Activated naive CD8-positive, alpha-beta T cell (primary cell): ENCODE results near the gene MSI2.
A peak's percentile ranks its signal among the peaks of the same experiment; 100 is the strongest.

ENCODE experiments used
- H3K27ac Mint-ChIP-seq: one replicate; pipeline ENCODE4 v1.8.0; 2021; ENCODE audit warnings: mixed read lengths
- H3K27me3 Mint-ChIP-seq: one replicate; pipeline ENCODE4 v1.8.0; 2021; ENCODE audit warnings: mixed read lengths
- H3K36me3 Mint-ChIP-seq: one replicate; pipeline ENCODE4 v1.8.0; 2021; ENCODE audit warnings: mixed read lengths
- H3K4me1 Mint-ChIP-seq: one replicate; pipeline ENCODE4 v1.8.0; 2021; ENCODE audit warnings: low read depth, mixed read lengths
- H3K4me3 Mint-ChIP-seq: one replicate; pipeline ENCODE4 v1.8.0; 2021; ENCODE audit warnings: mild to moderate bottlenecking, mixed read lengths
- H3K9me3 Mint-ChIP-seq: one replicate; pipeline ENCODE4 v1.8.0; 2021; ENCODE audit warnings: low read depth, mixed read lengths

The MSI2 gene

DNA sequence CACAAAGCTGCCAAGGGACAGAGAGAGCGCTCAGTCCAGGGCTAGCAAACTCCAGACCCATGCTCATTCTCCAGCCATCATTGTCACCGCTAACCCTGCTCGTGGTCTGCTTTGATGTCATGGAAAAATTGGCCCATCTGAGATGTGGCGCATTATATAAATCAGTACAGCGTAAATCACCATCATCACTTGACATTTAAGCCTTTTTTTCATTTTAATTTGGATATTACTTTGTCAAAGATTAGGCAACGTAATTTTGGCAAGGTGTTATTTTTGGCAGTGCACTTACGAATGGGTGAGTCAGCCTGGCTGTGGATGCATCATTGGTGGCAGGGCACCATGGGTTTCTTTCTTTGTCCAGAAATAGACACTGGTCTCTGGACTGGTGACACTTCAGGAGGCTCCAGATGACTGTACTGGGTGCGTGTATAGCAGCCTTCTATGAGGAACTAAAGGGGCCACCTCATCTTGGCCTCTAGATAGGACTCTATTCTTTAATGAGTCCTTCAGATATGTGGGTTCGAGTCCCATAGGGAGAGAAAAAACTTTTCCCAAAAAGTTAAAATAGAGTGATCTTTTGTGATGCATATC lies 166.3 kb downstream of the MSI2 start:
- H3K4me3 Mint-ChIP-seq, result no peak overlapping the region
- H3K9me3 Mint-ChIP-seq, result no peaks in the 10 kb centered on the region
- no peak overlapping the region for H3K27ac Mint-ChIP-seq
- peaks cover 36% of the 10 kb centered on the region for H3K4me1 Mint-ChIP-seq
- H3K36me3 Mint-ChIP-seq, result peaks cover 3% of the 10 kb centered on the region
- H3K27me3 Mint-ChIP-seq, result no peaks in the 10 kb centered on the region

DNA sequence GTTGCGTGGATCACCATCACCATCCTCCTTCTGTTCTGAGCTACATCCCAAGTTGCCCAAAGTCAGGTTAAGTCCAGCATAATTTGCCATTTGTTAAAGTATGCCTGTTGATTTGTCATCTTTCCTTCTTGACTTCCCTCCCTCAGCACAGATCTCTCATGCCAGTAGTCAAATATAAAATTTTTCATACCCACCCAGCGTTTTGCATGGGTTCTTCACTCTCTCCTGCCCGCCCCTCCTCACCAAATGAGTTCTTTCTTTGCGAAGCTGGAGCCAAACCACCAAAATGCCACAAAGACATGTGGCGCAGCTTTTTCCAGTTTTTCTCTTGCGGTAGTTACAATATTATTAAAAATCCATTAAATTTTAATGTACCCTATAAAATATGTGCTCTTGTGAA lies 167.2 kb downstream of the MSI2 start:
- Mint-ChIP-seq H3K27ac (no peak overlapping the region), H3K4me1 (peaks cover 35% of the 10 kb centered on the region), H3K36me3 (peaks cover 3% of the 10 kb centered on the region), H3K9me3 (no peaks in the 10 kb centered on the region), H3K4me3 (no peak overlapping the region), H3K27me3 (no peaks in the 10 kb centered on the region)

DNA sequence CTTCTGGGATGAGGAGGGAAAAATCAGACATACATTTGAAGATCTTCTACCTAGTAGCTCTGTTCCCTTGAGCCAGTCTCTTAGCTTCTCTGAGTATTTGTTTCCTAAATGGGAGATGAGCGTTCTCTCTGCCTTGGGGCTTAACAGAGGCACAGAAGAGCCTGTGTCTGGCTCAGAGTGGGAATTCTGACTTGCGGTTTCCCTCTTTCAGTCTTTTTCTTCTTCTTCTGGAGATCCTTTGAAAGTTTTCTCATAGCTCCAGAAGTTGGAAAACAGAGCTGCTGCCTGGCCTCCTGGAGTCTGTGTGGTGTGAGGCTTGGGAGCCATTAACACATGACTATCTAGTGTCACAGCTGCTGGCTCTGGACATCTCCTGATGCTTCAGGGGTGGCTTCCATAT lies 167.9 kb downstream of the MSI2 start:
- peaks cover 37% of the 10 kb centered on the region for H3K4me1 Mint-ChIP-seq
- no peaks in the 10 kb centered on the region for H3K9me3 Mint-ChIP-seq
- no peak overlapping the region for H3K4me3 Mint-ChIP-seq
- H3K27ac Mint-ChIP-seq, result no peak overlapping the region
- H3K36me3 Mint-ChIP-seq, result peaks cover 3% of the 10 kb centered on the region
- H3K27me3 Mint-ChIP-seq, result no peaks in the 10 kb centered on the region

DNA sequence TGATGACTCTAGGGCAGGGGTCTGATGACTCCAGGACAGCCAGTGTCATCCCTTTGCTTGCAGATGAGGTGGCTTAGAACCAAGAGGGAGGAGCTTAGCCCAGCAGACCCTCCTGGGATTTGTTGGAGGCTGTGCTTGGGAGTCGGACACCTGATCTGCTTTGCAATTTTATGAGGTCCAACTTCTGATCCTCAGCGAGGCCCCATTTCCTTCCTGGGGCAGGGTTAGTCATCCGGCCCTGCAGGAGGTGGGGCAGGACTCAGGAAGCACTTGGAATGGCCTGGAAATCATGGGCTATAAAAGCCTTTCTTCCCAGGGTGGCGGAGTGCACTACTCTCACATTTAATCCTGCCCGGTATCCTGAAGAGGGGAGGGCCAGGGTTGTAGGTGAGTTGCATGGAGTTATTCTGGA lies 168.5 kb downstream of the MSI2 start:
- H3K4me3 Mint-ChIP-seq, result no peak overlapping the region
- H3K27me3 Mint-ChIP-seq, result no peaks in the 10 kb centered on the region
- peaks cover 5% of the 10 kb centered on the region for H3K36me3 Mint-ChIP-seq
- peaks cover 38% of the 10 kb centered on the region for H3K4me1 Mint-ChIP-seq
- no peaks in the 10 kb centered on the region for H3K9me3 Mint-ChIP-seq
- H3K27ac Mint-ChIP-seq, result no peak overlapping the region

DNA sequence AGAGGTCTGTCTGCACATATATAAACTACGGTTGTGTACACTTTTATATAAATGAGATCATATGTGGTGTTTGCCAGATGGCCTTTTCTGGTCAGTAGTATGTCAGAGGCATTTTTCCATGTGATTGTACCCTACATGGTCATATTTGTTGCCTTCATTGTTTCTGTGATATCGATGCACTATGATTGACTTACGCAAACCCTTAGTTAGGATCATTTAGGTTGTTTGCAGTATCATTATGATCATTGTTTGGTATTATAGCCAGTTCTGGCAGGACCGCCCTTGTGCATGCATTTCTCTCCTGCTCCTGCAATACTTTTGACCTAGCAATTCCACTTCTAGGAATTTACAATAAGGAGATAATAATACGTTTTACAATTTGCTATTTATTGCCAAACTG lies 169.1 kb downstream of the MSI2 start:
- no peak overlapping the region for H3K4me3 Mint-ChIP-seq
- H3K4me1 Mint-ChIP-seq, result peaks cover 40% of the 10 kb centered on the region
- H3K27me3 Mint-ChIP-seq, result no peaks in the 10 kb centered on the region
- peaks cover 5% of the 10 kb centered on the region for H3K36me3 Mint-ChIP-seq
- no peaks in the 10 kb centered on the region for H3K9me3 Mint-ChIP-seq
- H3K27ac Mint-ChIP-seq, result no peak overlapping the region

DNA sequence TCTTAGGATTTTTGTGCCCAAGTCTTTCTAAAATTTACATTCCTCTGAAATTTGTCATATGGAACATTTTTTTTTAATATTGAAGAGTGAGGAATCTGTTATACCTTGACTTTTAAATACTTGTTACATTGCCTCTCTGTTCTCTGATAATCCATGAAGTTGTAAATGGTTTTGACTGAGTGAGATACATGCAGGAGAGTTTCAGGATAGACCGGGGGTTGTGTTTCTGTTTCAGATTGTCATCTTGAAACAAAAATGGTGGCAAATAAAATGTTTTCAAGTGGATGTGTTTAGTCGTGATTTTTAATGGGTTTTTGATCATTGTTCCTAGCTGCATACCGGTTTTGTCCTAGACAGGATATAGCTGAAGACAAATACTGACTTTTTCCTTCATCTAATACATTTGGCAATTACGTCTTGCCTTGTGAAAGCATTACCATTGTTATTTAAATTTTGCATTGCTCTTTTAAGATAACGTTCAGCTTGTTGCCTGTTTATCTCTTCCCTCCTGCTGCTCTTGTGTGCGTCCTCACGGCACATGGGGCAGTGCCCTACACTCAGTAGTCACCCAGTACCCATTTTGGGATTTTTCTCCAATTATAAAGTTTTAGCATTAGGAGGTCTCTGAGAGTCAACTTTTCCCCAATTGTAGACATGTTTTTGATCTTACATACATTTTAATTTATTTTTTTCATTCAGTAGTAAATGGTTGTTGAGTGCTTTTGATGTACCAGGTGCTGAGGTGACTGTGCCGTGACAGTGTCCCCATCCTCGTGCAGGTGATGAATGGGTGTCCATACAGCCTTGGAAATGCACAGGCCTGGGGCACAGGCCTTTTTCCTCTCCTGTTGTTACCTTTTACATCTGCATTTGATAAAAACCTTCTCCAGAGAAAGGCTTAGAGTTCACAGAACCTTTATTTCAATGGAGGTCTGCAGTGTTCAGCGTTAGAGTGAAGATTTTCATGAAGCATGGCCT lies 169.9 kb downstream of the MSI2 start:
- H3K9me3 Mint-ChIP-seq, result no peaks in the 10 kb centered on the region
- peaks cover 41% of the 10 kb centered on the region for H3K4me1 Mint-ChIP-seq
- H3K27ac Mint-ChIP-seq, result no peak overlapping the region
- no peaks in the 10 kb centered on the region for H3K27me3 Mint-ChIP-seq
- no peak overlapping the region for H3K4me3 Mint-ChIP-seq
- peaks cover 2% of the 10 kb centered on the region for H3K36me3 Mint-ChIP-seq

DNA sequence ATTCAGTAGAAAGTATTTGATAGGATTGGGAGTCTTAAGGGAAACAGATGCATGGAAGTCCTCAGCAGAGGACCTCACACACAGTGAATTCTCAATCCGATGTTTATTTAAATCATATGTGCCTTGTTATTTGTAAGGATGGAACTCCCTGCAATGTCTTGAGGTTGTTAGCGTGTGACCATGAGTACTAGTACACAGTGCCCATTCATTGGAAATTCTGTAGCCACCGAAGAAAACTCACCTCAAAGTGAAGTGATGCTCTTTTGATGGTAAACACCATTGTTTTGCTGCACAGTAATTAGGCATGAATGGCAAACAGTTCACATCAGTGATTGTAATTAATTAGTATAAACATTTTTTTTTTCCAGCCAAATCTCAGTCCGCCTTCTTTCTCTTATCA lies 173.6 kb downstream of the MSI2 start:
- H3K36me3 Mint-ChIP-seq, result peaks cover 2% of the 10 kb centered on the region
- H3K27ac Mint-ChIP-seq, result no peak overlapping the region

DNA sequence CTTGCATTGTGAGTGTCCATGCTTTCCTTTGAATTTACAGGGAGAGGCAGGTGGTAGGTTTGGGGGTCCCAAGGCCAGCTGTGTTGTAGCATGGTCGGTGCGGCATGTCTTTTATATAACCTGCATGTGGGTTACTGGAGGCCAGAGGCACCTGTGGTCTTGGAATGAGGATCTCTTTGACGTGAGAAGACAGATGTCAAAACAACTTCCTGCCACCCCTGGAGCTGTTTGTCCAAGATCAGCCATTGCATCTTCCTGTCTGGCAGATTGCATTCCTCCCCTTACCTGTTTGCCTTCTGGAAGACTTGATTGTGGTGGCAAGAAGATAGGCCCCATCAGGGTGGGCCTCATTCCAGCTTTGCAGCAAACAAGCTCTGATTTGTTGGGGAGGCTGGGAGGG lies 175.1 kb downstream of the MSI2 start:
- H3K4me1 Mint-ChIP-seq, result peaks cover 27% of the 10 kb centered on the region
- no peaks in the 10 kb centered on the region for H3K9me3 Mint-ChIP-seq
- no peaks in the 10 kb centered on the region for H3K27me3 Mint-ChIP-seq
- peaks cover 8% of the 10 kb centered on the region for H3K36me3 Mint-ChIP-seq
- H3K4me3 Mint-ChIP-seq, result no peak overlapping the region
- no peak overlapping the region for H3K27ac Mint-ChIP-seq

More for the DNA sequence above, 173.6 kb downstream of the MSI2 start:
- H3K4me1 Mint-ChIP-seq, result peaks cover 32% of the 10 kb centered on the region
- H3K27me3 Mint-ChIP-seq, result no peaks in the 10 kb centered on the region
- H3K9me3 Mint-ChIP-seq, result no peaks in the 10 kb centered on the region
- no peak overlapping the region for H3K4me3 Mint-ChIP-seq

DNA sequence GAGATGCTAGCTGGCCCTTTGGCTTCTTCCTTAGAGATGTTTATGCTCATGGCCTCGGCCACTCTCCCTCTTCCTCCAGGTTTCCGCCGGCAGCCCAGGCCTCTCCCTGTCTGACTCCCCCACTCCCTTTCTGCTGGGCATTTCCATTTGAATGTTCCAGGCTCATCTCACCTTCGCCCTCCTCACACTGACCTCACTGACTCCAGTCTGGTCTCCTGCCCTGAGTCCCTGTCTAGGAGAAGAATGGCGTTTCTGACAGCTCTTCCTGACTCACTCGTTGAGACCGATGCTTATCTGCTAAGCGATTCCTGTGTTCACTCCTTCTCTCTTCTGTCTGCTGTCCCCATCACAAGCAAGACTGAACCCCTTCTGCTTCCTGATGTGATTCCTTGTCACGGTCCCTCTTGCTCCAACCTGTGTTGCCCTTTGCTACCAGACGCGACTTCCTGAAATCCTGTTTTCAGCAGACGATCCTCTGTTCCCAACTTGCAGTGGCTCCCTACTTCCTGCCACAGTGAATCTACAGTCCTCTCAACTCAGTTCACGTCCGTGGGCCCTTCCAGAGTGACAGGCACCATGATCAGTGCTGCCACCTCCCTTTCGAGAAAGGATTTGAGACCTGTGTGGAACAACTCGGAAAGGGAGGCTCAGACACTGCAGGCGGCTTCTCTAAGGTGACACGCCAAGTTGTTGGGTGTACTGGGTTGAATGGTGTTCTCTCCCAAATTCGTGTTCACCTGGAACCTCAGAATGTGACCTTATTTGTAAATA lies 176.4 kb downstream of the MSI2 start:
- Mint-ChIP-seq H3K9me3 (no peaks in the 10 kb centered on the region), H3K27ac (peak overlapping the region; percentile 25), H3K4me1 (peaks cover 30% of the 10 kb centered on the region), H3K4me3 (no peak overlapping the region), H3K27me3 (no peaks in the 10 kb centered on the region), H3K36me3 (peaks cover 11% of the 10 kb centered on the region)

DNA sequence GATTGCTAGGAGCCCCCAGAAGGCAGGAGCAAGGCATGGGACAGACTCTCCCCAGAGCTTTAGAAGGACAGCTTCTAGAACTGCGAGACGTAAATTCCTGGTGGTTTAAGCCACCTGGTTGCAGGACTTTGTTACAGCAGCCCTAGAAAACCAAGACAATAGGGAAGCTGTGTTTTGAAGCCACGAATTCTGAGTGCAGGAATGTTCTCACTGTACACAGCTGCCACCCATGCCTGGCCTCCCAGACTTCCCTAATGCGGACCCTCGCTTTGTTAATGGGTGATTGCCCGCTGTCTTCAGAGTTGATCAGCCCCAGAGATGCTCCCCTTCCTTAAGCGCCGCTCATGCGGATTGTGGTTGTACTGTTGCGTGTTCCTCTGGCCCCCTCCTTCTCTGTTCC lies 177.1 kb downstream of the MSI2 start:
- Mint-ChIP-seq H3K4me3 (no peak overlapping the region), H3K9me3 (no peaks in the 10 kb centered on the region), H3K4me1 (peaks cover 33% of the 10 kb centered on the region), H3K36me3 (peaks cover 11% of the 10 kb centered on the region), H3K27ac (no peak overlapping the region), H3K27me3 (no peaks in the 10 kb centered on the region)

DNA sequence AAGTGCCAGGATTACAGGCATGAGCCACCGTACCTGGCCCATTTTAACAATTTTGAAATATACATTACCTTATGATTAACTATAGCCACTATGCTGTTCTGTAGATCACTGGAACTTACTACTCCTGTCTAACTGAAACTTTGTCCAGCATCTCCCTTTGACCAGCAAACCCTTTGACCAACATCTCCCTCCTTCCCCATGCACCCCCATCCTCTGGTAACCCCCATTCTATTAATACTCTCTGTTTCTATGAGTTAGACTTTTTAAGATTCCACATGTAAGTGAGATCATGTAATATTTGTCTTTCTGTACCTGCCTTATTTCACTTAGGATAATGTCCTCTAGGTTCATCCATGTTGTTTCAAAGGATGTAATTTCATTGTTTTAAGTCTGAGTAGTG lies 178.0 kb downstream of the MSI2 start:
- H3K27me3 Mint-ChIP-seq, result no peaks in the 10 kb centered on the region
- H3K36me3 Mint-ChIP-seq, result peaks cover 13% of the 10 kb centered on the region
- no peaks in the 10 kb centered on the region for H3K9me3 Mint-ChIP-seq
- no peak overlapping the region for H3K4me3 Mint-ChIP-seq
- H3K4me1 Mint-ChIP-seq, result peaks cover 38% of the 10 kb centered on the region
- H3K27ac Mint-ChIP-seq, result no peak overlapping the region

DNA sequence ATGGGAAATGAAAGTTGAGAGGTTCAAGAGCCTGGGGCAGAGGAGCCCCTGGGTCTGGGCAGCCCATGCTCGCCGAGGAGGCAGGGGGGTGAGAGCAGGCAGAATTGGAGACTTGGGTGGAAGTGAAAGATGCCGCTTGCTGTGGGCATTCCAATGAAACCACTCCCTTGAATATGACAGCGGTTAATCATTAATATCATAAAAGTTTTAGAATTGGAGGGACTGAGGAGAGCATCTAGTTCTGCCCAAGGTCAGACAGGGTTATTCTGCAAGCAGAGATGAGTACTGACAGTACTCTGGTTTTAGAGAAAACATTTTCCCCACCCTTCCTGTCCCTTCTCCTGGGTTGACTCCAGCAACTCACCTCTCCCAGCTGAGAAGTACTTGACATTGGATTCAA lies 180.2 kb downstream of the MSI2 start:
- H3K4me3 Mint-ChIP-seq, result no peak overlapping the region
- no peaks in the 10 kb centered on the region for H3K9me3 Mint-ChIP-seq
- peaks cover 11% of the 10 kb centered on the region for H3K36me3 Mint-ChIP-seq
- peaks cover 51% of the 10 kb centered on the region for H3K4me1 Mint-ChIP-seq
- H3K27me3 Mint-ChIP-seq, result no peaks in the 10 kb centered on the region
- H3K27ac Mint-ChIP-seq, result peak overlapping the region; percentile 75

DNA sequence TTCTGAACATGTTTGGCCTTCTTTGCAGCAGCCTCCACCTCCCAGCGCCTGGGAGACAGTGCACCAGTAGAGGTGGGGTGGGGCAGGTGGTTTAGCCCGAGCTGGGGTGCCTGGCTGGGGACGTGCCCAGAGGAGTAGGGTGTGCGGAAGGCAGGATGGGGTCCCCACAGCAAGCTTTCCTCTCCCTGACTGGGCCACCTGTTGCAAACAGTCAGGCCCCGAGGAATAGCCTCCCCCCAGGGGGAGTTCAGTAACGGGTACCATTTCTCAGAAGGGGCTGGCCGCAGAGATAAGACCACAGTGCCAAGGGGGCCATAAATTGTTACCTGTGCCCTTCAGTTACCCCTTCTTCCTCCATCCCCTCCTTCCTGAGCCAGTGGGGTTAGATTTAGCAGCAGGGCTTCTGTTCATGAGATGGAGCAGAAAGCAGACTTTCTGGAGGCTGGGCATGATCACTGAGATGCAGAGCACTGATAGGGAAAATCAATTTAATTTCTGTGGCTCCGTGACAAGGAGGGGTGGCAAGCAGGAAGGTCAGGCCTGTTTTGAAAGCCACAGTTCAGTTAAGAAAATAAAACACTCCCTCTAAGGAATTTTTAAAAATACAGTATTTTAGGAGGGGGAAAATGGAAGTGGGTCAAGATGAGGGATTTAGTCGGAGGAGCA lies 181.9 kb downstream of the MSI2 start:
- Mint-ChIP-seq H3K36me3 (peaks cover 11% of the 10 kb centered on the region), H3K27ac (no peak overlapping the region), H3K9me3 (no peaks in the 10 kb centered on the region), H3K4me3 (no peak overlapping the region), H3K4me1 (peaks cover 63% of the 10 kb centered on the region), H3K27me3 (no peaks in the 10 kb centered on the region)

DNA sequence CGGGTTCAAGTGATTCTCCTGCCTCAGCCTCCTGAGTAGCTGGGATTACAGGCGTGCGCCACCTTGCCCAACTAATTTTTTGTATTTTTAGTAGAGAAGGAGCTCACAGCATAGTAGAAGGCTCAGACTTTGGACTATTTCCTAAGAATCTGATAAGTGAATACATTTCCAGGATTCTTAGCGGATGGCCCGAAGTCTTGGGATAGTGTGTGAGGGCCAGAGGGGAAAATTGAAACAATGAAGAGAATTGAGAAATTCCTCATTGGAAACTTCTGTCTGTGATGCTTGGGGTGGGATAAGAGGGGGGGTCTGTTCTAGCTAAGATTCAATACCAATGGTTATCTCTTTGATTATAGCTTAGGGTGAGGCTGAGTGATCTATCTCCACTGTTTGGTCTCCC lies 183.3 kb downstream of the MSI2 start:
- H3K27ac Mint-ChIP-seq, result peak overlapping the region; percentile 95

More for the DNA sequence above, 183.3 kb downstream of the MSI2 start:
- Mint-ChIP-seq H3K4me3 (peak overlapping the region; percentile 77), H3K27me3 (no peaks in the 10 kb centered on the region), H3K36me3 (peaks cover 11% of the 10 kb centered on the region), H3K9me3 (no peaks in the 10 kb centered on the region), H3K4me1 (peaks cover 70% of the 10 kb centered on the region)
